Parathyroid adenoma (tissue), 2 donors: ENCODE data around the gene VASN.

Source experiments
- H2AFZ ChIP-seq: fragments of 300-600 bp; sonication (generic); one replicate; pipeline ENCODE4 v1.7.0; 2017; ENCODE audit warnings: antibody characterized with exemption, mild to moderate bottlenecking
- H3K27ac ChIP-seq: fragments of 300-600 bp; sonication (generic); one replicate; pipeline ENCODE4 v1.7.0; 2017
- H3K27me3 ChIP-seq: fragments of 300-600 bp; sonication (generic); one replicate; pipeline ENCODE4 v1.7.0; 2017; ENCODE audit warnings: low read length; ENCODE audit not compliant: control insufficient read depth, insufficient read depth
- H3K36me3 ChIP-seq: fragments of 300-600 bp; sonication (generic); one replicate; pipeline ENCODE4 v1.7.0; 2017; ENCODE audit warnings: low read length; ENCODE audit not compliant: control insufficient read depth, insufficient read depth
- H3K4me1 ChIP-seq: fragments of 300-600 bp; sonication (generic); one replicate; pipeline ENCODE4 v1.7.0; 2017; ENCODE audit warnings: control low read depth
- H3K4me2 ChIP-seq: fragments of 300-600 bp; sonication (generic); one replicate; pipeline ENCODE4 v1.7.0; 2017; ENCODE audit warnings: low read length
- H3K4me3 ChIP-seq: fragments of 300-600 bp; sonication (generic); one replicate; pipeline ENCODE4 v1.7.0; 2017; ENCODE audit warnings: low read depth, low read length
- H3K79me2 ChIP-seq: fragments of 300-600 bp; sonication (generic); one replicate; pipeline ENCODE4 v1.7.0; 2017; ENCODE audit warnings: control low read depth
- H3K9ac ChIP-seq: fragments of 300-600 bp; sonication (generic); one replicate; pipeline ENCODE4 v1.7.0; 2017; ENCODE audit warnings: mild to moderate bottlenecking
- H3K9me3 ChIP-seq: fragments of 300-600 bp; sonication (generic); one replicate; pipeline ENCODE4 v1.7.0; 2017; ENCODE audit warnings: low read length; ENCODE audit not compliant: control insufficient read depth
- TF ChIP-seq, protein P1 (sequence below): fragments of 300-600 bp; sonication (generic); IDR thresholded peaks from one replicate; pipeline ENCODE4 v1.7.0; 2017; ENCODE audit warnings: antibody characterized with exemption, mild to moderate bottlenecking
- donor health status: primary hyperparathyroidism.

Gene VASN

DNA sequence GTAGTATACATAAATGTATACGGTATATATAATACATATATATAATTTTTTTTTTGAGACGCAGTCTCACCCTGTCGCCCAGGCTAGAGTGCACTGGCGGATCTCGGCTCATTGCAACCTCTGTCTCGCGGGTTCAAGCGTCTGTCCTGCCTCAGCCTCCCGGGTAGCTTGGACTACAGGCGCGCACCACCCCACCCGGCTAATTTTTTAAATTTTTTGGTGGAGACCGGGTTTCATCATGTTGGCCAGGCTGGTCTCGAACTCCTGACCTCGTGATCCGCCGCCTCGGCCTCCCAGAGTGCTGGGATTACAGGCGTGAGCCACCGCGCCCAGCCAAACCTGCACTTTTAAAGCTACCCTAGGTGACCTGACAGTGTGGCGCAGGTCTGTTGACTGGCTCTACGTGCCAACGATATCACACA lies 21.3 kb upstream of the VASN start:
- H3K4me1 ChIP-seq = peaks cover 4% of the 10 kb centered on the region
- H3K9me3 ChIP-seq = no peaks in the 10 kb centered on the region
- no peaks in the 10 kb centered on the region for H3K79me2 ChIP-seq
- no peak overlapping the region for H3K9ac ChIP-seq
- H3K4me3 ChIP-seq = peak overlapping the region; percentile 72
- no peaks in the 10 kb centered on the region for H3K27me3 ChIP-seq
- H3K36me3 ChIP-seq = no peaks in the 10 kb centered on the region
- H2AFZ ChIP-seq = peak overlapping the region; percentile 76
- peak overlapping the region; percentile 93 for H3K4me2 ChIP-seq
- TF ChIP-seq, protein P1, sequence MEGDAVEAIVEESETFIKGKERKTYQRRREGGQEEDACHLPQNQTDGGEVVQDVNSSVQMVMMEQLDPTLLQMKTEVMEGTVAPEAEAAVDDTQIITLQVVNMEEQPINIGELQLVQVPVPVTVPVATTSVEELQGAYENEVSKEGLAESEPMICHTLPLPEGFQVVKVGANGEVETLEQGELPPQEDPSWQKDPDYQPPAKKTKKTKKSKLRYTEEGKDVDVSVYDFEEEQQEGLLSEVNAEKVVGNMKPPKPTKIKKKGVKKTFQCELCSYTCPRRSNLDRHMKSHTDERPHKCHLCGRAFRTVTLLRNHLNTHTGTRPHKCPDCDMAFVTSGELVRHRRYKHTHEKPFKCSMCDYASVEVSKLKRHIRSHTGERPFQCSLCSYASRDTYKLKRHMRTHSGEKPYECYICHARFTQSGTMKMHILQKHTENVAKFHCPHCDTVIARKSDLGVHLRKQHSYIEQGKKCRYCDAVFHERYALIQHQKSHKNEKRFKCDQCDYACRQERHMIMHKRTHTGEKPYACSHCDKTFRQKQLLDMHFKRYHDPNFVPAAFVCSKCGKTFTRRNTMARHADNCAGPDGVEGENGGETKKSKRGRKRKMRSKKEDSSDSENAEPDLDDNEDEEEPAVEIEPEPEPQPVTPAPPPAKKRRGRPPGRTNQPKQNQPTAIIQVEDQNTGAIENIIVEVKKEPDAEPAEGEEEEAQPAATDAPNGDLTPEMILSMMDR = no peak
- peak overlapping the region; percentile 52 for H3K27ac ChIP-seq

DNA sequence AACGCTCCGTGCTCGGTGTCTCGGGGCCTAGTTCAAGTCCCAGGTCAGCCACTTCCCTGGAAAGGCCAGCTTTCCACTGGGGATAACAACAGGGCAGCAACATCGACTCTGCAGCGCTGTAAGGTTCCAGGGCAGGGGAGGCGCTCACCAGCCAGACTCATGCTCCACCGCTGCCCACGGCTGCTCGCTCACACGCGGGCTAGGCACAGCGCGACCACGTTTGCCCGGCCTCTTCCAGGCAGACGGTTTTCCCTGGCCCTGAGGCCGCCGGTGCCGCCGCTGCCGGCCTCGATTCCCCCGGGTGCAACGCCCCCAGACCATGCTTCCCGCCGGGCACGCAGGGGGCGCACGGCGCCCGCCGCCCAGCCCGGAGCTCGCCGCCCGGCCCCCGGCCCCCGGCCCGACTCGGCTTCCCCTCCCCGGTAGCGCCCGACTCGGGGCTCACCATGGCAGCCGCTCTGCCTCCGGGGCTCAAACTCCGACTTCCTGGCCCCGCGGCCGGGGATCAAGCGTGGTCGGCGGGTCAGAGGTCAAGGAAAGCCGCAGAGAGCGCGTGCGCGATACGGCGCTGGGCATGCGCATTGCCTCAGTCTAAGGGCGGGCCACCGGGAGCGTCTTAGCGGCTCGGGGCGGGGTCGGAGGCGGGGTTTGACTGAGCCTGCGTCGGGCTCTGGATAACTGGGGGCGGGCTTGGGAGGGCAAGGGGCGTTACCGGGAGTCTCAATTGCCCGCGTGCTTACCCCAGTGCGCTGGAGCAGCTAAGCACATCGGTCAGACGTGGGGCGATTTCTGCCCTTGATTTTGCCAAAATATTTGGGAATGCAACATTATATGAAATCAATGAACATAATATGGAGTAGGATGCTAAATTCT lies 20.6 kb upstream of the VASN start, which contains the start of gene PAM16:
Gene PAM16 (minus strand): TSS at position 535 of the 873 bp plus-strand sequence. CDS start 87 bp downstream, at position 448.
- peaks cover 4% of the 10 kb centered on the region for H3K4me1 ChIP-seq
- H3K9me3 ChIP-seq = no peaks in the 10 kb centered on the region
- H3K4me3 ChIP-seq = peak within 1 kb of the TSS; percentile 72
- H3K79me2 ChIP-seq = no peaks in the 10 kb centered on the region
- TF ChIP-seq, protein P1 = no peak
- no peaks in the 10 kb centered on the region for H3K27me3 ChIP-seq
- H3K9ac ChIP-seq = no peak within 1 kb of the TSS
- no peaks in the 10 kb centered on the region for H3K36me3 ChIP-seq
- H2AFZ ChIP-seq = peak within 1 kb of the TSS; percentile 76
- H3K4me2 ChIP-seq = peak within 1 kb of the TSS; percentile 93
- H3K27ac ChIP-seq = peak within 1 kb of the TSS; percentile 52

DNA sequence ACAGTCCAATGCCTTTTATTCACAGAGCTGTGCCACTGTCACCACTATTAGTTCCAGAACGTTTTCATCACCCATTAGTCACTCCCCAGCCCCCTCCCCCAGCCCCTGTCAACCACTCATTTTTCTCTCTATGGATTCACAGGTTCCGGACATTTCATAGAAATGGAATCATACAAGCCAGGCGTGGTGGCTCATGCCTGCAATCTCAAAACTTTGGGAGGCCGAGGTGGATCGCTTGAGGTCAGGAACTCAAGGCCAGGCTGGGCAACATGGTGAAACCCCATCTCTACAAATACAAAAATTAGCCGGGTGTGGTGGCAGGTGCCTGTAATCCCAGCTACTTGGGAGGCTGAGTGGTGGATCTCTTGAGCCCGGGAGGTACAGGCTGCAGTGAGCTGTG lies 19.8 kb upstream of the VASN start:
- Histone ChIP-seq H3K9ac (no peak overlapping the region), H3K36me3 (no peaks in the 10 kb centered on the region), H3K4me3 (no peak overlapping the region), H3K27ac (no peak overlapping the region), H3K4me2 (no peak overlapping the region), H3K27me3 (no peaks in the 10 kb centered on the region), H2AFZ (peak overlapping the region; percentile 49), H3K9me3 (no peaks in the 10 kb centered on the region), H3K79me2 (no peaks in the 10 kb centered on the region), H3K4me1 (peaks cover 4% of the 10 kb centered on the region)
- TF ChIP-seq, protein P1 = no peak

DNA sequence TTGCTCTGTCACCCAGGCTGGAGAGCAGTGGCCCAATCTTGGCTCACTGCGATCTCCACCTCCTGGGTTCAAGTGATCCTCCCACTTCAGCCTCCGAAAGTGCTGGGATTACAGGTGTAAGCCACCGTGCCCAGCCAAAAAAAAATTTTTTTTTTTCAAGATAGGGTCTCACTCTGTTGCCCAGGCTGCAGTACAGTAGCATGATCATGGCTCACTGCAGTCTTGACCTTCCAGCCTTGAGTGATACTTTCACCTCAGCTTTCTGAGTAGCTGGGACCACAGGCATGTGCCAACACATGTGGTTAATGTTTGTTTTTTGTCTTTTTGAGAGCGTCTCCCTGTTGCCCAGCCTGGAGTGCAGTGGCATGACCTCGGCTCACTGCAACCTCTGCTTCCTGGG lies 18.8 kb upstream of the VASN start:
- TF ChIP-seq, protein P1 = no peak
- H3K4me3 ChIP-seq = no peak overlapping the region
- no peak overlapping the region for H3K27ac ChIP-seq
- H3K9me3 ChIP-seq = no peaks in the 10 kb centered on the region
- H2AFZ ChIP-seq = no peak overlapping the region
- no peak overlapping the region for H3K9ac ChIP-seq
- no peak overlapping the region for H3K4me2 ChIP-seq
- no peaks in the 10 kb centered on the region for H3K27me3 ChIP-seq
- peaks cover 4% of the 10 kb centered on the region for H3K4me1 ChIP-seq
- H3K36me3 ChIP-seq = no peaks in the 10 kb centered on the region
- no peaks in the 10 kb centered on the region for H3K79me2 ChIP-seq
